Activated T-helper 1 cell treated with anti-CD3 and anti-CD28 coated beads, Interleukin-12 subunit alpha, Interleukin-12 subunit beta, Interleukin-2, Interleukin-4 antibody, amounts not matched to agents 30 ng/mL and 10 ng/mL and 1 ng/mL, durations not matched to agents 14 hours and 24 hours and 36 hours (primary cell): Measurements from ENCODE around the gene FXR2. TPM values are rescaled to one million over a fixed set of nuclear protein-coding genes. Genes with fewer than 3 reads are reported as not detected.

Experiments used
- DNase-seq: peaks from one replicate; pipeline ENCODE4 v3.0.0; 2021; ENCODE audit warnings: low spot score
- H3K27ac Mint-ChIP-seq: one replicate; pipeline ENCODE4 v1.8.0; 2021; ENCODE audit warnings: mild to moderate bottlenecking, mixed read lengths
- H3K27me3 Mint-ChIP-seq: one replicate; pipeline ENCODE4 v1.8.0; 2022; ENCODE audit warnings: mild to moderate bottlenecking, moderate library complexity, mixed read lengths; ENCODE audit not compliant: insufficient read depth
- H3K36me3 Mint-ChIP-seq: one replicate; pipeline ENCODE4 v1.8.0; 2021; ENCODE audit warnings: low read depth, mixed read lengths
- H3K4me1 Mint-ChIP-seq: one replicate; pipeline ENCODE4 v1.8.0; 2021; ENCODE audit warnings: low read depth, mixed read lengths
- H3K4me3 Mint-ChIP-seq: one replicate; pipeline ENCODE4 v1.8.0; 2021; ENCODE audit warnings: mild to moderate bottlenecking, moderate library complexity, mixed read lengths
- H3K9me3 Mint-ChIP-seq: one replicate; pipeline ENCODE4 v1.8.0; 2021; ENCODE audit warnings: mixed read lengths
- intact Hi-C: fragments of 100-400 bp; cut with micrococcal nuclease; formaldehyde crosslinking; loops from one replicate; pipeline ENCODE4 v1.15.1; 2024
- total RNA-seq: library from RNA; stranded (reverse); gene quantifications from 2 replicates; pipeline ENCODE4 v1.2.3, GENCODE V29; 2022

Gene FXR2
- total RNA-seq, 1 donor from 2014 or later, result 59.5 TPM

DNA sequence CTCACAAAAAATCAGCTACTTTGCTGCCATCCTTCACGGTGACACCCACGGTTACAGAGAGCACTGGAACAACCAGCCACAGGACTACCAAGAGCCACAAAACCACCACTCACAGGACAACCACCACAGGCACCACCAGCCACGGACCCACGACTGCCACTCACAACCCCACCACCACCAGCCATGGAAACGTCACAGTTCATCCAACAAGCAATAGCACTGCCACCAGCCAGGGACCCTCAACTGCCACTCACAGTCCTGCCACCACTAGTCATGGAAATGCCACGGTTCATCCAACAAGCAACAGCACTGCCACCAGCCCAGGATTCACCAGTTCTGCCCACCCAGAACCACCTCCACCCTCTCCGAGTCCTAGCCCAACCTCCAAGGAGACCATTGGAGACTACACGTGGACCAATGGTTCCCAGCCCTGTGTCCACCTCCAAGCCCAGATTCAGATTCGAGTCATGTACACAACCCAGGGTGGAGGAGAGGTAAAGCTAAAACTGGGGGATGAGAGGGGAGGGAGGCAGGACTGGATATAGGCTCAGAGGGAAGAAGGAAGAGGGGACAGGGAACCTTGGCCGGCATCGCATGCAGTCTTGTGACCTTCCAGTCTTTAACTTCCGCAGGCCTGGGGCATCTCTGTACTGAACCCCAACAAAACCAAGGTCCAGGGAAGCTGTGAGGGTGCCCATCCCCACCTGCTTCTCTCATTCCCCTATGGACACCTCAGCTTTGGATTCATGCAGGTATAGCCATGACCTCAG, 34.7 kb downstream of the FXR2 start:
- peak overlapping the region; percentile 76 for H3K4me3 Mint-ChIP-seq
- intact Hi-C loops, result loop anchor here (2.0 to 10.0 kb wide), 2 partner anchors 19 to 575 kb away; partner anchors contain the start of genes PER1 and SENP3
- no peaks in the 10 kb centered on the region for H3K9me3 Mint-ChIP-seq
- H3K27ac Mint-ChIP-seq, result peak overlapping the region; percentile 86
- peaks cover 64% of the 10 kb centered on the region for H3K36me3 Mint-ChIP-seq
- peaks cover 80% of the 10 kb centered on the region for H3K4me1 Mint-ChIP-seq
- DNase-seq, result no peak
- no peaks in the 10 kb centered on the region for H3K27me3 Mint-ChIP-seq

DNA sequence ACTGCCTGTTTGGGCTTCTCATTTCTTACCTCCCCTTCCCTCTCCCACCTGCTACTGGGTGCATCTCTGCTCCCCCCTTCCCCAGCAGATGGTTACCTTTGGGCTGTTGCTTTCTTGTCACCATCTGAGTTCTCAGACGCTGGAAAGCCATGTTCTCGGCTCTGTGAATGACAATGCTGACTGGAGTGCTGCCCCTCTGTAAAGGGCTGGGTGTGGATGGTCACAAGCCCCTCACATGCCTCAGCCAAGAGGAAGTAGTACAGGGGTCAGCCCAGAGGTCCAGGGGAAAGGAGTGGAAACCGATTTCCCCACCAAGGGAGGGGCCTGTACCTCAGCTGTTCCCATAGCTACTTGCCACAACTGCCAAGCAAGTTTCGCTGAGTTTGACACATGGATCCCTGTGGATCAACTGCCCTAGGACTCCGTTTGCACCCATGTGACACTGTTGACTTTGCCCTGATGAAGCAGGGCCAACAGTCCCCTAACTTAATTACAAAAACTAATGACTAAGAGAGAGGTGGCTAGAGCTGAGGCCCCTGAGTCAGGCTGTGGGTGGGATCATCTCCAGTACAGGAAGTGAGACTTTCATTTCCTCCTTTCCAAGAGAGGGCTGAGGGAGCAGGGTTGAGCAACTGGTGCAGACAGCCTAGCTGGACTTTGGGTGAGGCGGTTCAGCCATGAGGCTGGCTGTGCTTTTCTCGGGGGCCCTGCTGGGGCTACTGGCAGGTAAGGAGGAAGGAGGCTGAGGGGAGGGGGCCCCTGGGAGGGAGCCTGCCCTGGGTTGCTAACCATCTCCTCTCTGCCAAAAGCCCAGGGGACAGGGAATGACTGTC, 35.5 kb downstream of the FXR2 start, which contains the start of gene CD68:
Gene CD68, plus strand, starts transcription at position 638 of the 833 bp plus-strand sequence. Its CDS starts 40 bp downstream, at position 678.
- no peaks in the 10 kb centered on the region for H3K9me3 Mint-ChIP-seq
- no peaks in the 10 kb centered on the region for H3K27me3 Mint-ChIP-seq
- intact Hi-C loops, result loop anchor here (2.0 kb wide), 1 partner anchor 18 kb away; the partner anchor contains the start of gene SENP3
- DNase-seq, result peak; percentile 37
- H3K4me1 Mint-ChIP-seq, result peaks cover 81% of the 10 kb centered on the region
- peak within 1 kb of the TSS; percentile 76 for H3K4me3 Mint-ChIP-seq
- peaks cover 69% of the 10 kb centered on the region for H3K36me3 Mint-ChIP-seq
- peak within 1 kb of the TSS; percentile 86 for H3K27ac Mint-ChIP-seq

DNA sequence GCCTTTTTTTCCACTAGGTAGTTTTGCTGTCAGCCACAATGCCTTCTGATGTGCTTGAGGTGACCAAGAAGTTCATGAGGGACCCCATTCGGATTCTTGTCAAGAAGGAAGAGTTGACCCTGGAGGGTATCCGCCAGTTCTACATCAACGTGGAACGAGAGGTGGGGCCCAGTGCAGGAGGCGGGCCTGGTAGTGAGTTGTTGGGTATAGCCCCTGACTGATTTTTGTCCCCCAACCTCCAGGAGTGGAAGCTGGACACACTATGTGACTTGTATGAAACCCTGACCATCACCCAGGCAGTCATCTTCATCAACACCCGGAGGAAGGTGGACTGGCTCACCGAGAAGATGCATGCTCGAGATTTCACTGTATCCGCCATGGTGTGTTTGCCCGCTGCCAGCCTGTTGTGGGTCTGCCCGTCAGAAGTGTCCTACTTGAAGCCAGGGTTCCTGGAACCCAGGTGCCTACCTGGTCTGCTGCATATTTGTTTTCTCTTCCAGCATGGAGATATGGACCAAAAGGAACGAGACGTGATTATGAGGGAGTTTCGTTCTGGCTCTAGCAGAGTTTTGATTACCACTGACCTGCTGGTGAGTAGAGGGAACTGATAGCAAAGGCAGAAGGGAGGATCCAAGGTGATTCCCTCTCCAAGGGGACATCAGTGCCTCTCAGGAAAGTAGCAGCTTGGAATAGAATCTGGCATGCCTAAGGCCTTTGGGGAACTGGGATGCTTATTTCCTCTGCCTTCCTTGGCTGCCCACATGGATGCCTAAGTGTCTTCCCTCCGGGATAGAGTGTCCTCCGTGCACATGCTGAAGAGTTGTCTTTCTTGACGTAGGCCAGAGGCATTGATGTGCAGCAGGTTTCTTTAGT, 37.1 kb downstream of the FXR2 start:
- peak overlapping the region; percentile 31 for H3K27ac Mint-ChIP-seq
- DNase-seq, result no peak
- intact Hi-C loops, result loop anchor here (2.0 kb wide), 1 partner anchor 17 kb away; the partner anchor contains the start of gene SENP3
- peak overlapping the region; percentile 94 for H3K4me3 Mint-ChIP-seq
- H3K9me3 Mint-ChIP-seq, result no peaks in the 10 kb centered on the region
- H3K4me1 Mint-ChIP-seq, result peaks cover 79% of the 10 kb centered on the region
- peaks cover 76% of the 10 kb centered on the region for H3K36me3 Mint-ChIP-seq
- peaks cover 2% of the 10 kb centered on the region for H3K27me3 Mint-ChIP-seq

DNA sequence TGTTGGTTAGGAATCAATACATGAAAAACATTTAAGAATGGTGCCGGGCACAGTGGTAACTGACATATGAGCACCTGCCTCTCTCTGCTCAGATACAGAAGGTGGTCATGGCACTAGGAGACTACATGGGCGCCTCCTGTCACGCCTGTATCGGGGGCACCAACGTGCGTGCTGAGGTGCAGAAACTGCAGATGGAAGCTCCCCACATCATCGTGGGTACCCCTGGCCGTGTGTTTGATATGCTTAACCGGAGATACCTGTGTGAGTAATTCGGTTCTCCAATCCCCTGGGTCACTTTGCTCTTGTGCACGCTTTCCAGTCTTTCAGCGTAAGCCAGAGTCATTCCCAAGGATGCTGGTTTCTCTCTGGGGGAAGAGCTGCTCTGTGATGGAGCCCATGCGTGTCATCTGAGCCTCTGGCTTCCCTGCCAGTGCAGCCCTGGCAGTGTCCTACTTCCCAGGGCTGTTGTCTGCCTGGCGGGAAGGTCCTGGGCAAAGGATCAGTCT, 38.2 kb downstream of the FXR2 start:
- intact Hi-C loops, result no loop called here
- Mint-ChIP-seq H3K4me1 (peaks cover 81% of the 10 kb centered on the region), H3K9me3 (no peaks in the 10 kb centered on the region), H3K27ac (peak overlapping the region; percentile 46), H3K4me3 (peak overlapping the region; percentile 94), H3K36me3 (peaks cover 78% of the 10 kb centered on the region), H3K27me3 (peaks cover 2% of the 10 kb centered on the region)
- DNase-seq, result no peak

DNA sequence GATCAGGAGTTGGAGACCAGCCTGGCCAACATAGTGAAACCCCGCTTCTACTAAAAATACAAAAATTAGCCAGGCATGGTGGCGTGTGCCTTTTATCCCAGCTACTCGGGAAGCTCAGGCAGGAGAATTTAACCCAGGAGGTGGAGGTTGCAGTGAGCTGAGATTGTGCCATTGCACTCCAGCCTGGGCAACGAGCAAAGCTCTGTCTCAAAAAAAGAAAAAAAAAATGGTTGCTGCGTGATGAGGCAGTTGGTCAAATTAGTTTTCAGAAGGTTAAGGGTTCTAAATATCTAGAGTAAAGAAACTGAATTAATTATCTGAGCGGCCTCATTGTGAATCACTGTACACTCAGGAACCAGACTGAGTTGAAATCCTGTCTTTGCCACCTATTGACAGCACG, 38.7 kb downstream of the FXR2 start:
- Mint-ChIP-seq H3K27me3 (peaks cover 2% of the 10 kb centered on the region), H3K4me1 (peaks cover 81% of the 10 kb centered on the region), H3K36me3 (peaks cover 80% of the 10 kb centered on the region), H3K9me3 (no peaks in the 10 kb centered on the region), H3K4me3 (peak overlapping the region; percentile 94), H3K27ac (peak overlapping the region; percentile 46)
- intact Hi-C loops, result no loop called here
- no peak for DNase-seq

DNA sequence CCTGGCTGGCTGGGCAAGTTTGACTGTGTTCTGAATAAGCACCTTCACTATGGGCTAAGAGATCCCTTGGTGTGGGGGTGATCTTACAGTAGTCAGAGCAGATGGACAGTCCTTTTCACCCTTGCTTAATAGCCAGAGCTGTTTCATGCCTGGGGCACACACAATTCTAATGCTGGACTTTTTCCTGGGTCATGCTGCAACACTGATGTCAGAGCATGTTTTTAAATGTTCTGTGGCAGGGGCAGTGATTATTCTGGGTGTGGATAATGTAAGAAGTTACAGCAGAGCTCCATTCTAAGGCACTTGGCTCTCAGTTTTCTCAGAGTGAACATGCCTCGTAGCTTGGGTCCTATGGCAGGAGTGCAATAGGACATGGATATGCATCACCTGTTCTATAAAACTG, 39.2 kb downstream of the FXR2 start:
- intact Hi-C loops, result no loop called here
- Mint-ChIP-seq H3K4me3 (peak overlapping the region; percentile 94), H3K4me1 (peaks cover 78% of the 10 kb centered on the region), H3K27me3 (peaks cover 2% of the 10 kb centered on the region), H3K36me3 (peaks cover 80% of the 10 kb centered on the region), H3K9me3 (no peaks in the 10 kb centered on the region), H3K27ac (peak overlapping the region; percentile 29)
- DNase-seq, result no peak

DNA sequence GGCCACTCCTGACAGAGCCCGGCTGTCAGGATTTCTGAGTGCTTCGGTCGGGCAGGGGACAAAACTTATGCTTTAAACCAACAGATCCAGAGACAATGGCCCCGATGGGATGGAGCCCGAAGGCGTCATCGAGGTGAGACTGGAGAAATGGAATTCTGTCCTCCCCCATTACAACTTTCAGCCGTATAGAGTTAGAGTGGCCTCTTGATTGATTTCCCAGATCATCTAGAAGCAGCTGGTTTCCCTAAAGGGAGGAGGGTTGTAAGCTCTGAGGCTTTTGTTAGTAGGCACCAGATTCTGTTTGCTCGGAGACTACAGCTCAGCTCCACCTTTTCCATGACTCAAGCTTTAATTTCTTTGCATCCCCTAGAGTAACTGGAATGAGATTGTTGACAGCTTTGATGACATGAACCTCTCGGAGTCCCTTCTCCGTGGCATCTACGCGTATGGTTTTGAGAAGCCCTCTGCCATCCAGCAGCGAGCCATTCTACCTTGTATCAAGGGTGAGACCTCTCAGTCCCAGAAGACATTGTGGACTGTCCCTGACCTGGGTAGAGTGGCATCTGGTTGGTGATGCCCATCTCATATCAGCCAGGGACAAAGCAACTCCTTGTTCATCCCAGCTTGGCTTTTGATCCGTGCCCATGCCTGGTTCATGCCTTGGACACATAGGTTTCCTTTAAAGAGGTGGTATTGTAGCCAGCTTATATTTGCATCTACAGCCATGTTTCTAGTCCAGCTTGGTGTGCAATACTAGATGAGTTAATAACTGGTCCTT, 40.3 kb downstream of the FXR2 start:
- Mint-ChIP-seq H3K27ac (peak overlapping the region; percentile 100), H3K27me3 (peaks cover 2% of the 10 kb centered on the region), H3K4me3 (peak overlapping the region; percentile 94), H3K4me1 (peaks cover 68% of the 10 kb centered on the region), H3K36me3 (peaks cover 81% of the 10 kb centered on the region), H3K9me3 (no peaks in the 10 kb centered on the region)
- DNase-seq, result no peak
- intact Hi-C loops, result loop anchor here (5.0 kb wide), 1 partner anchor 673 kb away; the partner anchor contains the start of genes CTC1 and PFAS

DNA sequence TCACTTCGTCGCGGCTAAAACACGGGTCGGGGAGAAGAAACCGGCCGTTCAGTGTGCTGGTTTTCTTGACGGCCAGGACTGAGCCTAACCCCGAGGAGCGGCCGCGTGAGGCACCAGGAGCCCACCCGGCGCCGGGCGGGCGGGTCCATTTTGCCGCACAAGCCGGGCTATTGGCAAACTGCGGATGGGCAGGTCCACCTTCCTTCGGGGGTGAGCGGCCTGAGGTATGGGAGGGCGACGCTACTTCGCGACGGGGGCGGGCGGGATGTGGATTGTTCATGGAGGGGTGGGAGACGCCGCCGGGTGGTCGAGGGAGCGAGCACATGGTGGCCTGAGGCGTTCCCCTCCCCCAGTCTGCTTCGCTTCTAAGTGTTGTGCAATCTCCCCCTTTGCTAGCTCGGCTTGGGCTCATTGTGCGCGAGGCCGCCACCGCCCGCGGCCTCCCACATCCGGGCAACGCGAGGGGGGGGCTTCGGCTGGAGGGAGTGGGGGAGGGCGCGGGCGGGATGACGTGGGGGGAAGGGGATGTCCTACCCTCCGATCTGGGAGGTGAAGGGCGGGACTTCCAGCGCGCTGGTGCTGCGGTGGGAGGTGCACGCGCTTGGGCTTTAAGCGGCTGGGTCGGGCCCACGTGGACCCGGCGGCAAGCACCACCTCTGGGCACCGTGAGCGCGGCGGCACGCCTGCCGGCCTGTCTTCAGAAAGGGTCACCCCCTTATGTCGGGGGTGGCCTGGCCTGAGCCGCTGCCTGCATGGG, 41.2 kb downstream of the FXR2 start:
- H3K9me3 Mint-ChIP-seq, result no peaks in the 10 kb centered on the region
- H3K36me3 Mint-ChIP-seq, result peaks cover 75% of the 10 kb centered on the region
- peaks cover 61% of the 10 kb centered on the region for H3K4me1 Mint-ChIP-seq
- H3K27ac Mint-ChIP-seq, result peak overlapping the region; percentile 100
- intact Hi-C loops, result loop anchor here (2.0 to 5.0 kb wide), 4 partner anchors 119 to 674 kb away; partner anchors contain the start of genes CTC1, GABARAP, KDM6B and PFAS
- peak overlapping the region; percentile 94 for H3K4me3 Mint-ChIP-seq
- peaks cover 2% of the 10 kb centered on the region for H3K27me3 Mint-ChIP-seq
- DNase-seq, result peak; percentile 86

DNA sequence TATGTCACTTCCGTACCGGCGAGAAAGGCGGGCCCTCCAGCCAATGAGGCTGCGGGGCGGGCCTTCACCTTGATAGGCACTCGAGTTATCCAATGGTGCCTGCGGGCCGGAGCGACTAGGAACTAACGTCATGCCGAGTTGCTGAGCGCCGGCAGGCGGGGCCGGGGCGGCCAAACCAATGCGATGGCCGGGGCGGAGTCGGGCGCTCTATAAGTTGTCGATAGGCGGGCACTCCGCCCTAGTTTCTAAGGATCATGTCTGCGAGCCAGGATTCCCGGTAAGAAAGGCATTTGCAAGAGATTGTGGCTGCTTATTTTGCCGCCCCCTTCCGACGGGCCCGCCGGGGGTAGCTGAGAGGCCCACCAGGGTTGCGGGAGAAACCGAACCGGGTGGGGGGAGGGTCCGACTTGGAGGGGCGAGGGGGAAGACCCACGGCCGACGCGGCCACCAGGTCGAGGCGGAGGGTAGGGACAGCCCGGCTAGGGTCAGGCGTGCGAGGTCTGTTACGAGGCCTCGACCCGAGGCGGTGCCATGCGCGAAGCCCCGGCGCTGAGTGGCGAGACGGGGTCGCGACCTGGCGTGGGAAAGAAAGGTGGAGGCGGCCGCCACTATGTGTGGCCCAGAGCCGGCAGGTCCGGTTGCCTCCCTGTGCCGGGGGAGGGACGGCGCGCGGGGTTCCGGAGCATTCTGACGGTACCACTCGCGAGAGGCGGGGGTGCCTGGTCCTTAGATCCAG, 41.9 kb downstream of the FXR2 start:
- peaks cover 68% of the 10 kb centered on the region for H3K36me3 Mint-ChIP-seq
- H3K27me3 Mint-ChIP-seq, result peaks cover 2% of the 10 kb centered on the region
- H3K4me3 Mint-ChIP-seq, result peak overlapping the region; percentile 94
- peak; percentile 100 for DNase-seq
- intact Hi-C loops, result loop anchor here (1.0 to 5.0 kb wide), 13 partner anchors 11 to 675 kb away; partner anchors contain the start of genes CTC1, EIF5A, GABARAP and KDM6B
- peak overlapping the region; percentile 100 for H3K27ac Mint-ChIP-seq
- H3K4me1 Mint-ChIP-seq, result peaks cover 54% of the 10 kb centered on the region
- H3K9me3 Mint-ChIP-seq, result no peaks in the 10 kb centered on the region

DNA sequence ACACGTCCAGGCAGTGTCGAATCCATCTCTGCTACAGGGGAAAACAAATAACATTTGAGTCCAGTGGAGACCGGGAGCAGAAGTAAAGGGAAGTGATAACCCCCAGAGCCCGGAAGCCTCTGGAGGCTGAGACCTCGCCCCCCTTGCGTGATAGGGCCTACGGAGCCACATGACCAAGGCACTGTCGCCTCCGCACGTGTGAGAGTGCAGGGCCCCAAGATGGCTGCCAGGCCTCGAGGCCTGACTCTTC, 42.4 kb downstream of the FXR2 start:
- peaks cover 2% of the 10 kb centered on the region for H3K27me3 Mint-ChIP-seq
- peak overlapping the region; percentile 94 for H3K4me3 Mint-ChIP-seq
- H3K27ac Mint-ChIP-seq, result peak overlapping the region; percentile 100
- H3K4me1 Mint-ChIP-seq, result peaks cover 49% of the 10 kb centered on the region
- no peaks in the 10 kb centered on the region for H3K9me3 Mint-ChIP-seq
- no peak for DNase-seq
- intact Hi-C loops, result loop anchor here (1.0 to 5.0 kb wide), 13 partner anchors 11 to 675 kb away; partner anchors contain the start of genes CTC1, EIF5A, GABARAP and KDM6B
- peaks cover 68% of the 10 kb centered on the region for H3K36me3 Mint-ChIP-seq
